ENCODE data around the gene CLDN15. TPM values are rescaled to one million over a fixed set of nuclear protein-coding genes. Genes with fewer than 3 reads are reported as not detected.

CLDN15 gene
- total RNA-seq, 1 donor from 2014 or later: 6.6 TPM

DNA sequence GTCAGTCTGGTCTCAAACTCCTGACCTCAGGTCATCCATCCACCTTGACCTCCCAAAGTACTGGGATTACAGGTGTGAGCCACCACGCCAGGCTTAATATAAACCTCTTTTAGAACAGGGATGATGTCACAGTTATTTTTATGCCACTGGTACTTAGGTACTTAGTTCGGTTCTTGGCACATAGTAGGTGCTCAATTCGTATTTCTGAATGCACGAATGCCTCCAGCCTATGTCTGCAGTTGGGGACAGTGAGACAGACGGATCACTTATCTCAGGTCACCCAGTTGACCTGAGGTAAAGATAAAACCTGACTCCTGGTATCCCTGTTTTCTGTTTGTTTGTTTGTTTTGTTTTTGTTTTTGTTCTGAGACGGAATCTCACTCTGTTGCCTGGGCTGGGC lies 51.4 kb downstream of the CLDN15 start:
- no peaks in the 10 kb centered on the region for H3K27me3 Mint-ChIP-seq (ENCODE audit: low read depth)
- TF ChIP-seq, protein P1, sequence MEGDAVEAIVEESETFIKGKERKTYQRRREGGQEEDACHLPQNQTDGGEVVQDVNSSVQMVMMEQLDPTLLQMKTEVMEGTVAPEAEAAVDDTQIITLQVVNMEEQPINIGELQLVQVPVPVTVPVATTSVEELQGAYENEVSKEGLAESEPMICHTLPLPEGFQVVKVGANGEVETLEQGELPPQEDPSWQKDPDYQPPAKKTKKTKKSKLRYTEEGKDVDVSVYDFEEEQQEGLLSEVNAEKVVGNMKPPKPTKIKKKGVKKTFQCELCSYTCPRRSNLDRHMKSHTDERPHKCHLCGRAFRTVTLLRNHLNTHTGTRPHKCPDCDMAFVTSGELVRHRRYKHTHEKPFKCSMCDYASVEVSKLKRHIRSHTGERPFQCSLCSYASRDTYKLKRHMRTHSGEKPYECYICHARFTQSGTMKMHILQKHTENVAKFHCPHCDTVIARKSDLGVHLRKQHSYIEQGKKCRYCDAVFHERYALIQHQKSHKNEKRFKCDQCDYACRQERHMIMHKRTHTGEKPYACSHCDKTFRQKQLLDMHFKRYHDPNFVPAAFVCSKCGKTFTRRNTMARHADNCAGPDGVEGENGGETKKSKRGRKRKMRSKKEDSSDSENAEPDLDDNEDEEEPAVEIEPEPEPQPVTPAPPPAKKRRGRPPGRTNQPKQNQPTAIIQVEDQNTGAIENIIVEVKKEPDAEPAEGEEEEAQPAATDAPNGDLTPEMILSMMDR (IDR thresholded peaks at IDR 0.05): no peak
- no peak overlapping the region for H3K4me3 Mint-ChIP-seq (ENCODE audit: unreplicated experiment)
- H3K27ac Mint-ChIP-seq (ENCODE audit: unreplicated experiment): no peak overlapping the region
- DNase-seq (ENCODE audit: low spot score): no peak
- peaks cover 6% of the 10 kb centered on the region for H3K4me1 Mint-ChIP-seq (ENCODE audit: low read depth)
- no peaks in the 10 kb centered on the region for H3K9me3 Mint-ChIP-seq (ENCODE audit: low read depth)
- no peaks in the 10 kb centered on the region for H3K36me3 Mint-ChIP-seq (ENCODE audit: low read depth)

DNA sequence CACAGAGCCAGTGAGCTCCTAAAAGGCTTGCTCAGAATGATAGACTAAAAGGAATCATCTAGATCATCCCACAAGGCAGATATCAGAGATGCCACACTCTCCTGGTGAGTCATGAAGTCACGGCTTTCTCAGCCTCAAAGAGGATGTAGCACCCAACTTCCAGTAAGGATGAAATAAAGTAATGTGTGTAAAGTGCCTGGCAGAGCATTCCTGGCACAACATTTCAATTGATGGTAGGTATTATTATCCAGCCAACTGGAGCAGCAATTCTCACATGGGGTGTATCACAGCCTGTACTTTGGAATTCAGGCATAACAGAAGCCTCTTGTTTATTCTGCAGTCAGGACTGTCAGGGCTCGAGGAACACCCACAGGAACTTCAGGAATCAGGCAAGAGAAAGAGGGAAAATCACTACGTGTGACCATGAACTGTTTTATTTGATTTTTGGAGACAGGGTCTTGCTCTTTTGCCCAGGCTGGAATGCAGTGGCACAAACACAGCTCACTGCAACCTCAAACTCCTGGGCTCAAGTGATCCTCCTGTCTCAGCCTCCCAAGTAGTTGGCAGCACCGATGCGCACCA lies 52.3 kb downstream of the CLDN15 start:
- H3K4me3 Mint-ChIP-seq (ENCODE audit: unreplicated experiment): no peak overlapping the region
- DNase-seq (ENCODE audit: low spot score): no peak
- no peak overlapping the region for H3K27ac Mint-ChIP-seq (ENCODE audit: unreplicated experiment)
- H3K27me3 Mint-ChIP-seq (ENCODE audit: low read depth): peaks cover 6% of the 10 kb centered on the region
- no peaks in the 10 kb centered on the region for H3K9me3 Mint-ChIP-seq (ENCODE audit: low read depth)
- H3K36me3 Mint-ChIP-seq (ENCODE audit: low read depth): no peaks in the 10 kb centered on the region
- TF ChIP-seq, protein P1 (IDR thresholded peaks at IDR 0.05): no peak
- H3K4me1 Mint-ChIP-seq (ENCODE audit: low read depth): peaks cover 10% of the 10 kb centered on the region

Other genes starting within 250 kb of the CLDN15 start
- not detected in 3 replicates for gene MUC17, start 217.7 kb downstream of the CLDN15 start, total RNA-seq
- 26.1 to 35.7 TPM (median 30.4 TPM) in 3 replicates for gene TRIM56, start 152.3 kb downstream of the CLDN15 start, total RNA-seq
- 794 to 1,203 TPM (median 1,180 TPM) in 3 replicates for gene SERPINE1, start 110.7 kb downstream of the CLDN15 start, total RNA-seq
- gene AP1S1, start 83.3 kb downstream of the CLDN15 start, total RNA-seq: 55.9 to 60.5 TPM (median 60.4 TPM) in 3 replicates
- gene VGF, start 72.2 kb downstream of the CLDN15 start, total RNA-seq: 0.22 to 0.26 TPM in 2 of 3 replicates, not detected in the other
- not detected in 3 replicates for gene NAT16, start 57.5 kb downstream of the CLDN15 start, total RNA-seq
- gene MOGAT3, start 36.8 kb downstream of the CLDN15 start, total RNA-seq: not detected in 3 replicates
- 129 to 156 TPM (median 149 TPM) in 3 replicates for gene PLOD3, start 20.2 kb downstream of the CLDN15 start, total RNA-seq
- 57.2 to 65.0 TPM (median 58.1 TPM) in 3 replicates for gene ZNHIT1, start 19.6 kb downstream of the CLDN15 start, total RNA-seq
- 110 to 133 TPM (median 118 TPM) in 3 replicates for gene FIS1, start 7.3 kb upstream of the CLDN15 start, total RNA-seq
- 24.3 to 33.0 TPM (median 26.8 TPM) in 3 replicates for gene IFT22, start 84.0 kb upstream of the CLDN15 start, total RNA-seq
- gene COL26A1, start 125.1 kb upstream of the CLDN15 start, total RNA-seq: 102 to 156 TPM (median 155 TPM) in 3 replicates